GM21360 (cell line): ENCODE data around the gene N4BP2.
"Not testable (repeated sequence)": the region's sequence is repeated elsewhere in the genome, so short reads cannot be mapped to it uniquely, and the experiment has no call there.

Experiments
- ATAC-seq: cut with Tn5 transposase; IDR thresholded peaks from one replicate; pipeline ENCODE4 v1.9.1; 2021; ENCODE audit warnings: mild to moderate bottlenecking, moderate library complexity; ENCODE audit not compliant: unreplicated experiment

N4BP2 gene

GRCh38 chr4:40086421-40086820 is 29.8 kb downstream of the N4BP2 start:
- no peak for ATAC-seq

- ATAC-seq, result no peak
Observed at GRCh38 chr4:40087799-40088366, 31.2 kb downstream of the N4BP2 start.

- ATAC-seq, result not testable (repeated sequence)
Observed at GRCh38 chr4:40093400-40093799, 36.8 kb downstream of the N4BP2 start.

GRCh38 chr4:40099010-40099409 is 42.4 kb downstream of the N4BP2 start:
- no peak for ATAC-seq

- not testable (repeated sequence) for ATAC-seq
Observed at GRCh38 chr4:40107150-40107549, 50.5 kb downstream of the N4BP2 start.

- ATAC-seq, result no peak
Observed at GRCh38 chr4:40112027-40112792, 55.6 kb downstream of the N4BP2 start.

GRCh38 chr4:40114206-40114605 is 57.6 kb downstream of the N4BP2 start:
- no peak for ATAC-seq

GRCh38 chr4:40118861-40119260 is 62.2 kb downstream of the N4BP2 start:
- ATAC-seq, result no peak

- no peak for ATAC-seq
Observed at GRCh38 chr4:40119344-40119743, 62.7 kb downstream of the N4BP2 start.

GRCh38 chr4:40121515-40121914 is 64.9 kb downstream of the N4BP2 start:
- ATAC-seq, result no peak

GRCh38 chr4:40122941-40123340 is 66.3 kb downstream of the N4BP2 start:
- ATAC-seq, result no peak

GRCh38 chr4:40124690-40125089 is 68.0 kb downstream of the N4BP2 start:
- ATAC-seq, result no peak

- no peak for ATAC-seq
Observed at GRCh38 chr4:40130401-40131036, 73.9 kb downstream of the N4BP2 start.

GRCh38 chr4:40132816-40133215 is 76.2 kb downstream of the N4BP2 start:
- ATAC-seq, result no peak

- no peak for ATAC-seq
Observed at GRCh38 chr4:40134206-40134917, 77.7 kb downstream of the N4BP2 start.

- not testable (repeated sequence) for ATAC-seq
Observed at GRCh38 chr4:40136202-40136601, 79.6 kb downstream of the N4BP2 start.

- no peak for ATAC-seq
Observed at GRCh38 chr4:40140196-40140595, 83.5 kb downstream of the N4BP2 start.

GRCh38 chr4:40140597-40140996 is 83.9 kb downstream of the N4BP2 start:
- ATAC-seq, result not testable (repeated sequence)

- no peak for ATAC-seq
Observed at GRCh38 chr4:40143926-40144508, 87.4 kb downstream of the N4BP2 start.

GRCh38 chr4:40144716-40145115 is 88.1 kb downstream of the N4BP2 start:
- no peak for ATAC-seq

- not testable (repeated sequence) for ATAC-seq
Observed at GRCh38 chr4:40147490-40147889, 90.8 kb downstream of the N4BP2 start.
